Uterus (tissue), 2 donors: Measurements from ENCODE around the gene LCMT1.

Experiments used
- POLR2A ChIP-seq, 2 donors: fragments of 450-650 bp; IDR thresholded peaks; one replicate each; pipeline ENCODE4 v1.6.1; 2016; ENCODE audit warnings: antibody characterized with exemption in 2 of 2, mild to moderate bottlenecking in 1 of 2, moderate library complexity in 1 of 2
- TF ChIP-seq, protein P1 (sequence below), 4 experiments: fragments of 200-600 bp in 2 of 4; fragments of 450-650 bp in 2 of 4; sonication (generic) in 2 of 4; IDR thresholded peaks; one replicate each; pipeline ENCODE4 v1.5.1; 2016 to 2019; ENCODE audit warnings: antibody characterized with exemption in 4 of 4, mild to moderate bottlenecking in 2 of 4, moderate library complexity in 1 of 4

GRCh38 chr16:25187491-25187795 is 75.9 kb downstream of the LCMT1 start:
- TF ChIP-seq, protein P1, sequence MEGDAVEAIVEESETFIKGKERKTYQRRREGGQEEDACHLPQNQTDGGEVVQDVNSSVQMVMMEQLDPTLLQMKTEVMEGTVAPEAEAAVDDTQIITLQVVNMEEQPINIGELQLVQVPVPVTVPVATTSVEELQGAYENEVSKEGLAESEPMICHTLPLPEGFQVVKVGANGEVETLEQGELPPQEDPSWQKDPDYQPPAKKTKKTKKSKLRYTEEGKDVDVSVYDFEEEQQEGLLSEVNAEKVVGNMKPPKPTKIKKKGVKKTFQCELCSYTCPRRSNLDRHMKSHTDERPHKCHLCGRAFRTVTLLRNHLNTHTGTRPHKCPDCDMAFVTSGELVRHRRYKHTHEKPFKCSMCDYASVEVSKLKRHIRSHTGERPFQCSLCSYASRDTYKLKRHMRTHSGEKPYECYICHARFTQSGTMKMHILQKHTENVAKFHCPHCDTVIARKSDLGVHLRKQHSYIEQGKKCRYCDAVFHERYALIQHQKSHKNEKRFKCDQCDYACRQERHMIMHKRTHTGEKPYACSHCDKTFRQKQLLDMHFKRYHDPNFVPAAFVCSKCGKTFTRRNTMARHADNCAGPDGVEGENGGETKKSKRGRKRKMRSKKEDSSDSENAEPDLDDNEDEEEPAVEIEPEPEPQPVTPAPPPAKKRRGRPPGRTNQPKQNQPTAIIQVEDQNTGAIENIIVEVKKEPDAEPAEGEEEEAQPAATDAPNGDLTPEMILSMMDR (IDR thresholded peaks at IDR 0.05), result no peak
- TF ChIP-seq POLR2A (IDR thresholded peaks at IDR 0.05), result no peak
